GM12878 (cell line): ENCODE results near the gene COX19. TPM values are rescaled to one million over a fixed set of nuclear protein-coding genes. Genes with fewer than 3 reads are reported as not detected.
A peak's percentile ranks its signal among the peaks of the same experiment; 100 is the strongest.

ENCODE experiments used
- RB1 ChIP-seq: fragments of 450-650 bp; formaldehyde crosslinking; IDR thresholded peaks from 2 replicates; pipeline ENCODE4 v1.6.1; 2017; ENCODE audit warnings: mild to moderate bottlenecking, borderline replicate concordance
- SPI1 ChIP-seq: IDR thresholded peaks from 2 replicates; pipeline ENCODE4 v1.6.1; 2011; ENCODE audit warnings: low read depth, mild to moderate bottlenecking, low read length, moderate library complexity, borderline replicate concordance; ENCODE audit not compliant: insufficient read depth
- ZNF217 ChIP-seq: fragments of 450-650 bp; IDR thresholded peaks from 2 replicates; pipeline ENCODE4 v1.6.1; 2017; ENCODE audit warnings: antibody characterized with exemption, mild to moderate bottlenecking
- ZSCAN29 ChIP-seq: fragments of 450-650 bp; IDR thresholded peaks from 2 replicates; pipeline ENCODE4 v1.6.1; 2017; ENCODE audit warnings: mild to moderate bottlenecking, moderate library complexity
- polyA plus RNA-seq, 11 experiments: library from polyadenylated mRNA; depleted of rRNA in 4 of 11; unstranded in 6 of 11; stranded (reverse) in 5 of 11; fragments of >200 nt; fragmentation: Nextera tagmentation in 4 of 11; fragmentation: Illumina TruSeq in 1 of 11; extraction: Ambion mirVana in 4 of 11; extraction: Trizol in 1 of 11; gene quantifications; 1 replicate in 1 of 11; 2 replicates in 10 of 11; pipeline versions ENCODE4 v1.2.1 to v1.2.3, GENCODE V29; 2011 to 2016; ENCODE audit warnings: inconsistent platforms in 2 of 11, missing spikeins in 2 of 11, low read depth in 1 of 11
- total RNA-seq, 4 experiments: library from RNA; depleted of rRNA in 3 of 4; stranded (reverse); fragments of >200 nt in 3 of 4; fragmentation: Illumina TruSeq in 1 of 4; extraction: Trizol in 1 of 4; gene quantifications; 2 replicates each; pipeline versions ENCODE4 v1.2.1 to v1.2.3, GENCODE V29; 2013 to 2021
- TF ChIP-seq, protein P1 (sequence below): fragments of 450-650 bp; IDR thresholded peaks from 2 replicates; pipeline ENCODE4 v1.6.1; 2017; ENCODE audit warnings: mild to moderate bottlenecking, moderate library complexity
- TF ChIP-seq, protein P2 (sequence below): fragments of 450-650 bp; conservative IDR thresholded peaks from 2 replicates; pipeline ENCODE4 v1.6.1; 2017; ENCODE audit warnings: mild to moderate bottlenecking, moderate library complexity

COX19 gene
- total and polyA plus RNA-seq, 10 of the 15 experiments (the other 5 are each of a cell fraction or from before 2014, with no cell fraction given) = 3.7 to 17.9 (median 10.8) TPM

DNA sequence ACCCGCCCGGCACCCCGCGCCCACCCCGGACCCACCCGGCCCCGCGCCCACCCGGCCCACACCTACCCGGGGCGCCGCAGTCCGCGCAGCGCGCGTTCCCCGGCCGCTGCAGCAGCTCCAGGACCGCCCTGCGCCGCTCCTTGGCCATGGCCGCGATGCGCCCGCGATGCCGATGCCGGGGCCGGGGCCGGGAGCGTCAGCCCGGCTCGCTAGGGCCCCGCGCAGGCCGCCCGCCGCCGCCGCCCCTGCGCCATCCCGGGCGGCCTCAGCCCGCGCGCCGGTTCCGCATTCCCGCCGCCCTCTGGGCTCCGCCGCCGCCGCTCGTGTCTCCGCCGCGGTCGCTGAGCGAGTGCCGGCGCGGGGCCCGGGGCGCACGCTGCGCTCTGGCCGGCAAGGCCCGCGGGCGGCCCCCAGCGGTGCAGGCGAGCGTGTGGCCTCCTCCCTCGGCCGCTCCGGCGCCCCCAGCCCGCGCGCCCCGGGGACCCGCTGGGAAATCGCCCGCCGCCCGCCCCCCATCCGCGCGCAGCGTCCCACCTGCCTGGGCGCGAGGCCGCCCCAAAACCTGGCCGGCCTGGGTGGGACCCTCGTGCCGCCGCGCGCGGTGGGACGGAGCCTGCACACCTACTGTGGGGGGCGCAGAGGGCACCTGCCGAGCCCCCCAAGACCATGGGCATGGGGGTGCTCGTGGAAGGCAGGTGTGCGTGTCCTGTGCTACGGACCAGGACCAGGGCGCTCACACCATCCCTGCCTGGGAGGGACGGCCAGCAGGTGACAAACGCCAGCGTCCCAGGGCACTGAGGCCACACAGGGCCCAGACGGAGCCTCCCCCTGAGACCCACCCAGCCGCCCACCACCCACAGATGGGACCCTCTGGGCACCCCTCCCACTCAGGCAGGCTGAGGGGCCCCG, 20.8 kb downstream of the COX19 start, which contains the start of gene ADAP1 (continued):
- TF ChIP-seq, protein P1, sequence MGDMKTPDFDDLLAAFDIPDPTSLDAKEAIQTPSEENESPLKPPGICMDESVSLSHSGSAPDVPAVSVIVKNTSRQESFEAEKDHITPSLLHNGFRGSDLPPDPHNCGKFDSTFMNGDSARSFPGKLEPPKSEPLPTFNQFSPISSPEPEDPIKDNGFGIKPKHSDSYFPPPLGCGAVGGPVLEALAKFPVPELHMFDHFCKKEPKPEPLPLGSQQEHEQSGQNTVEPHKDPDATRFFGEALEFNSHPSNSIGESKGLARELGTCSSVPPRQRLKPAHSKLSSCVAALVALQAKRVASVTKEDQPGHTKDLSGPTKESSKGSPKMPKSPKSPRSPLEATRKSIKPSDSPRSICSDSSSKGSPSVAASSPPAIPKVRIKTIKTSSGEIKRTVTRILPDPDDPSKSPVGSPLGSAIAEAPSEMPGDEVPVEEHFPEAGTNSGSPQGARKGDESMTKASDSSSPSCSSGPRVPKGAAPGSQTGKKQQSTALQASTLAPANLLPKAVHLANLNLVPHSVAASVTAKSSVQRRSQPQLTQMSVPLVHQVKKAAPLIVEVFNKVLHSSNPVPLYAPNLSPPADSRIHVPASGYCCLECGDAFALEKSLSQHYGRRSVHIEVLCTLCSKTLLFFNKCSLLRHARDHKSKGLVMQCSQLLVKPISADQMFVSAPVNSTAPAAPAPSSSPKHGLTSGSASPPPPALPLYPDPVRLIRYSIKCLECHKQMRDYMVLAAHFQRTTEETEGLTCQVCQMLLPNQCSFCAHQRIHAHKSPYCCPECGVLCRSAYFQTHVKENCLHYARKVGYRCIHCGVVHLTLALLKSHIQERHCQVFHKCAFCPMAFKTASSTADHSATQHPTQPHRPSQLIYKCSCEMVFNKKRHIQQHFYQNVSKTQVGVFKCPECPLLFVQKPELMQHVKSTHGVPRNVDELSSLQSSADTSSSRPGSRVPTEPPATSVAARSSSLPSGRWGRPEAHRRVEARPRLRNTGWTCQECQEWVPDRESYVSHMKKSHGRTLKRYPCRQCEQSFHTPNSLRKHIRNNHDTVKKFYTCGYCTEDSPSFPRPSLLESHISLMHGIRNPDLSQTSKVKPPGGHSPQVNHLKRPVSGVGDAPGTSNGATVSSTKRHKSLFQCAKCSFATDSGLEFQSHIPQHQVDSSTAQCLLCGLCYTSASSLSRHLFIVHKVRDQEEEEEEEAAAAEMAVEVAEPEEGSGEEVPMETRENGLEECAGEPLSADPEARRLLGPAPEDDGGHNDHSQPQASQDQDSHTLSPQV = no peak
- no peak for TF ChIP-seq ZNF217
- TF ChIP-seq, protein P2, sequence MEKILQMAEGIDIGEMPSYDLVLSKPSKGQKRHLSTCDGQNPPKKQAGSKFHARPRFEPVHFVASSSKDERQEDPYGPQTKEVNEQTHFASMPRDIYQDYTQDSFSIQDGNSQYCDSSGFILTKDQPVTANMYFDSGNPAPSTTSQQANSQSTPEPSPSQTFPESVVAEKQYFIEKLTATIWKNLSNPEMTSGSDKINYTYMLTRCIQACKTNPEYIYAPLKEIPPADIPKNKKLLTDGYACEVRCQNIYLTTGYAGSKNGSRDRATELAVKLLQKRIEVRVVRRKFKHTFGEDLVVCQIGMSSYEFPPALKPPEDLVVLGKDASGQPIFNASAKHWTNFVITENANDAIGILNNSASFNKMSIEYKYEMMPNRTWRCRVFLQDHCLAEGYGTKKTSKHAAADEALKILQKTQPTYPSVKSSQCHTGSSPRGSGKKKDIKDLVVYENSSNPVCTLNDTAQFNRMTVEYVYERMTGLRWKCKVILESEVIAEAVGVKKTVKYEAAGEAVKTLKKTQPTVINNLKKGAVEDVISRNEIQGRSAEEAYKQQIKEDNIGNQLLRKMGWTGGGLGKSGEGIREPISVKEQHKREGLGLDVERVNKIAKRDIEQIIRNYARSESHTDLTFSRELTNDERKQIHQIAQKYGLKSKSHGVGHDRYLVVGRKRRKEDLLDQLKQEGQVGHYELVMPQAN = peak; percentile 51; the same call in 1 of the 2 replicates
- TF ChIP-seq SPI1 = peak; percentile 27; the same call in 1 of the 2 replicates
- peak; percentile 64; the same call in 1 of the 2 replicates for TF ChIP-seq RB1
- TF ChIP-seq ZSCAN29 = peak; percentile 50; the same call in 1 of the 2 replicates
